ENCODE data around the gene MEA1.

DNA sequence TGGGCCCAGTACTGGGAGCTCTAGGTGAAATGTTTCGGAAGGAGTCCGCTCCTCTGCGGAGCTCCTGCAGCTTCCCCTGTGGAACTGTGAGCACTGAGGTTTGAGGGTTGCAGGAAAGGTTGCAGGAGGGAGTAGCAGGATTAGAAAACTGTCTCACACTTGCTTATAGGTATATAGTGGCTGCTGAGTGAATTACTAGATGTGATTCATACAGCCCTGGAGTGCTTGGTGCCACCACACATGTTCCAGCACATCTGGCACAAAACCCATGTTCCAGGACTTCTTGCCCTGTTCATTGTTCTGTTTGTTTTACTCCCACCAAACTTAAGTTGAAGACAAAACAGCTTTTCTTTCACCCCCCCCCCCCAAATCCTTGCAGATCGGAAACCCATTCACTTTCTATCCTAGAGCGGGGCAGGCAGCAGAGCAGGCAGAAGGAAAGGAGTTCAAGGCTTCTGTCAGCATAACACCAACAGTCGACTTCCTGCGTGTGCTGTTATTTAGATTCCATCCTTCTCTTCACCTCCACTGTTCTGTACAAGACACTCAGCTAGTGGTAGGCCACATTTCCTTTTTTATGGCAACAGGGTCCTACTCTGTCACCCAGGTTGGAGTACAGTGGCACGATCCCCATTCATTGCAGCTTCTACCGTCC is 34.1 kb downstream of the MEA1 start:
- TF ChIP-seq, protein P1, sequence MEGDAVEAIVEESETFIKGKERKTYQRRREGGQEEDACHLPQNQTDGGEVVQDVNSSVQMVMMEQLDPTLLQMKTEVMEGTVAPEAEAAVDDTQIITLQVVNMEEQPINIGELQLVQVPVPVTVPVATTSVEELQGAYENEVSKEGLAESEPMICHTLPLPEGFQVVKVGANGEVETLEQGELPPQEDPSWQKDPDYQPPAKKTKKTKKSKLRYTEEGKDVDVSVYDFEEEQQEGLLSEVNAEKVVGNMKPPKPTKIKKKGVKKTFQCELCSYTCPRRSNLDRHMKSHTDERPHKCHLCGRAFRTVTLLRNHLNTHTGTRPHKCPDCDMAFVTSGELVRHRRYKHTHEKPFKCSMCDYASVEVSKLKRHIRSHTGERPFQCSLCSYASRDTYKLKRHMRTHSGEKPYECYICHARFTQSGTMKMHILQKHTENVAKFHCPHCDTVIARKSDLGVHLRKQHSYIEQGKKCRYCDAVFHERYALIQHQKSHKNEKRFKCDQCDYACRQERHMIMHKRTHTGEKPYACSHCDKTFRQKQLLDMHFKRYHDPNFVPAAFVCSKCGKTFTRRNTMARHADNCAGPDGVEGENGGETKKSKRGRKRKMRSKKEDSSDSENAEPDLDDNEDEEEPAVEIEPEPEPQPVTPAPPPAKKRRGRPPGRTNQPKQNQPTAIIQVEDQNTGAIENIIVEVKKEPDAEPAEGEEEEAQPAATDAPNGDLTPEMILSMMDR (conservative IDR thresholded peaks at IDR 0.05; ENCODE audit: low read depth, low read length): no peak
- no peak for TF ChIP-seq CHD1 (IDR thresholded peaks at IDR 0.05; ENCODE audit: low read depth, low read length)
- TF ChIP-seq SMC3 (IDR thresholded peaks at IDR 0.05; ENCODE audit: low read depth, low read length): no peak
- no peak for TF ChIP-seq POLR2A (IDR thresholded peaks at IDR 0.05; ENCODE audit: low read depth, low read length)
- TF ChIP-seq CEBPB (IDR thresholded peaks at IDR 0.05; ENCODE audit: low read depth, low read length): no peak
- no peak for TF ChIP-seq RAD21 (IDR thresholded peaks at IDR 0.05; ENCODE audit: low read length)
- no peak for TF ChIP-seq RFX5 (IDR thresholded peaks at IDR 0.05; ENCODE audit: low read depth, low read length)
- TF ChIP-seq FOS (IDR thresholded peaks at IDR 0.05; ENCODE audit: low read depth, low read length): no peak
- TF ChIP-seq, protein P2, sequence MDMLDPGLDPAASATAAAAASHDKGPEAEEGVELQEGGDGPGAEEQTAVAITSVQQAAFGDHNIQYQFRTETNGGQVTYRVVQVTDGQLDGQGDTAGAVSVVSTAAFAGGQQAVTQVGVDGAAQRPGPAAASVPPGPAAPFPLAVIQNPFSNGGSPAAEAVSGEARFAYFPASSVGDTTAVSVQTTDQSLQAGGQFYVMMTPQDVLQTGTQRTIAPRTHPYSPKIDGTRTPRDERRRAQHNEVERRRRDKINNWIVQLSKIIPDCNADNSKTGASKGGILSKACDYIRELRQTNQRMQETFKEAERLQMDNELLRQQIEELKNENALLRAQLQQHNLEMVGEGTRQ (IDR thresholded peaks at IDR 0.05; ENCODE audit: low read depth, low read length): no peak
- TF ChIP-seq MXI1 (IDR thresholded peaks at IDR 0.05; ENCODE audit: borderline replicate concordance, low read depth, low read length): no peak
- TF ChIP-seq RCOR1 (IDR thresholded peaks at IDR 0.05; ENCODE audit: insufficient replicate concordance, low read length): no peak
- no peak for TF ChIP-seq MAFK (IDR thresholded peaks at IDR 0.05; ENCODE audit: low read depth, low read length)

All from IMR-90 (cell line).